DMS 273 treated with DMSO at 0.1 percent for 48 hours (cell line): ENCODE measurements around the gene SYTL2.

Experiments used
- DNase-seq: peaks from one replicate; lab custom pipeline; 2025; lab: John Stamatoyannopoulos, UW

SYTL2 gene

DNA sequence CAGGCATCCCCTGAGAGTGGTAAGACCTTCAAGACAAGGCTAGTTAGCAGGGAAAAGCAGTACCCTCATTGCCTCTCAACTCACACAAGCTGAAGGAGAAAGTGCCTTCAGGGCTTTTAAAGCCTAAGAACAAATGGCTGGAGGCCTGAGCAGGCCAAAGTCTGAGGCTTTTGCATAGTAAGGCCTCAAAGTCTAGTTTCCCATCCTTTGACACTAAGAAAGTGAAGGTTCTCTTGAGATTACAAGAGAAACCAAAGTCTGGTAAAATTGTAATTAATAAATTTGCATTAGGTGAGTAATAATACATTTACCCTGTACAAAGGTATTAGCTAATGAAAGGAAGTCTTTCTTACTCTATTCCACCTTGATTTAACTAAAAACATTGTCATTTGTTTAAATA, 78.0 kb downstream of the SYTL2 start:
- DNase-seq, result no peak

DNA sequence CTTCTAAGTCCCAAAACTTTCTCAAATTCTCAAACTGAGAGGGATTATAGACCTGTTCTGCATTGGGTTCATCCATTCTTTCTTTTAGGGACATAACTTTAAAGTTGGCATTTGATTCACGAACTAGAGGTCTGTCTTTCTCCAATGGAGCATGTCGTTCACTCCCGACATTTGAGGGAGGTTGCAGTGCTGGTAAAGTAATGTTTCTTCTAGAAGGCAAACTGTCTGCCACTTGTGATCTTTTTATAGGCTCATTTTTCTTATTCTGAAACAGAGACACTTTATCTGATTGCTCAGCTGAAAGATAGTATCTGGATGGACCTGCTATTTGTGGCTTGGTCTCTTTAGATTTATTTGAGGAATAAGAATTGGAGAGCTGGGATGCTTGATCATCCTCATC, 84.6 kb downstream of the SYTL2 start:
- DNase-seq, result no peak

DNA sequence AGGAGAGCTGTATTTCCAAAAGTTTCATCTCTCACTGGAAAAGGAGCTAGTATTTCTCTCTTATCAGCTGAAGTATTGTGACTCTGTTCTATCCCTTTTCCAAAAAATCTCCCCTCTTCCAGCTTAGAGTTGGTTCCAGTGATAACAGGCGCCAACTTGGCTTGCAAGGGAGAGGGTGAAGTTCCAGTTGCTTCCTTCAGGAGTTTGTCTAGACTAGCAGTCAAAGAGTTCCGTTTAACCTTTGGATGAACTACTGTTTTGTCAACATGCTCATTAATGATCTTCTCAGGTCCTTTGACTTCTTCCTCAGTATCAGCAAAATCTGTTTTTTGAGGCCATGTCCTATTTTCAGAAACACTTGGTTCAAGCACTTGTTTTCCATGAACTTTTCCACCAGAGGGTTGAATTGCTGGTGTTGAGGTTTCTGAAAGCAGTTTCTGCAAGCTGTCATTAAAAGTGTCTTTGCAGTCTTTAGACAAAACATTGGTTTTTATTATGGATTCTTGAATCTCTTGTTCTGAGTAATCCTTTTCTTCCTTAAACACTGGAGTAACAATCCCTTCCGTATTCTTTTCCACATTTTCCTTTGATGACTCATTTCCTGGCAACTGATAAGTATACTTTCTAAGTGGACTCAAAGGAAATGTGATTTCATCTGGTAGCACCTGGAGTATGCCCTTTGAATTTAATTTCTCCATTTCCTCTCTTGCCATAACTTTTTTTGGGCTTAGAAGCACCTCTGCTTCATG, 85.3 kb downstream of the SYTL2 start:
- no peak for DNase-seq

DNA sequence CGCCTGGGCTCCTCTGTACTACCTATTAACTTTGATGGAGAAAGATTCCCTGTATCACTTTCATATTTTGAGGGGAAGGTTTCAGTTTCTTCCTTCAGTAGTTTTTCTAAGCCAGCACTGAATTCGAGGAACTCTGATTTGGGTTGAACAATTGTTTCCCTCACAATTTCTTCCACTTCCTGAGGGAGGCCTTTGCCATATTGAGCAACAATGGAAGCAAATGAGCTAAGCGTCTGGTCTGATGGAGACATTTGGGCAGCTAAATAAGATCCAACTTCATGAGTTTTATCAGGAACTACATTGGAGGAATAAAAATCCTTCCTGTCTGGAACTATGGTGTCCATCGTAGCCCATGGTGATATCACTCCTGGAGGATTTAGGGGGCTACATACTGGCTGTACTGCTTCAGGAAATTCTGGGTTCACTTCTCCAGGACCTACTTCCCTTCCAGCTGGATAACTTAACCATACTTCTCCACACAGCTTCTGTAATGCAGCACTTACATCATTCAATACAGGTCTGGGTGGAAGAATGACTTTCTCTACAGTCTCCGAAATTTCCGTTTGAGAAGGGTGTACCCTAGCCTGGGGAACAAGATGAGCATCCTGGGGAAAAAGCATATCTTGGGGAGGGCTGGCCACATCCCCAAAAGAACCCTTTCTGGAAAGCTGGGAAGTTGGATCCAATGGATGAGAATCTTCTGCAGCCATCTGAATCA, 86.0 kb downstream of the SYTL2 start:
- DNase-seq, result no peak

DNA sequence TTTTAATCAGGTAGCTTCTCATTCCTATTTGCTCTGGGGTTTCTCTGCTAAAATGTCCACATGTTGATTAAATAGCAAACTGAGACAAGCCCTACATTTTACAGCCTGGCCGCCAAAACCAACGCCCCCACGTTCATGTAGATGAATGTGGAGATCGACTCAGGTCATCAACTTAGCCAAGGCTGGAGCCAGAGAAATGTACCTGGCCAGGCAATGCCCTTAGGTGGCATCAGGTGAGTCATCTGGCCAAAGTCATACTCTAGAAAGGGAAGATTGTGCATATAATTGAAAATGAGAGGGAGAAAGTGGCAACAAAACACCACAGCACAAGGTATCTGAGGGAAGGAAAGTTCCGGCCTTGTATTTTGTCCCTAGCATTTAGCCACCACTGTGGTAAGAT, 87.9 kb downstream of the SYTL2 start:
- no peak for DNase-seq

DNA sequence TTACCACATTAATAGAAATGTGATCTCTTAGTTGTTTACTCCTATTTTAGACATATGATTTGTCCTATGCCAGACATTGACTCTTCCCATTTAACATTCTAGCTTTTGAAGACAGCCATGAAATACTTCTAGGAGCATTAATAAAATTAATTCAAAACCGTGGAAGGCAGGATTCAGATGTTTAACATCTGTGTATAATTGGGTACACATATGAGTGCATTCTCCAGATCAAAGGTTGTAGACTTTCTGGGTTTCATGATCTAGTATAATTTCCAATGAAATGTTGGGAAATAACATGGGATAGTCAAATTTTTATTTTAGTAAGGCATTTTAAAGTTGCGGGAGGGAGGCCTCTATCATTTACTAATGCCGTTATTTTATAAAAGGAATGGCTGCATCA, 89.8 kb downstream of the SYTL2 start:
- DNase-seq, result no peak

DNA sequence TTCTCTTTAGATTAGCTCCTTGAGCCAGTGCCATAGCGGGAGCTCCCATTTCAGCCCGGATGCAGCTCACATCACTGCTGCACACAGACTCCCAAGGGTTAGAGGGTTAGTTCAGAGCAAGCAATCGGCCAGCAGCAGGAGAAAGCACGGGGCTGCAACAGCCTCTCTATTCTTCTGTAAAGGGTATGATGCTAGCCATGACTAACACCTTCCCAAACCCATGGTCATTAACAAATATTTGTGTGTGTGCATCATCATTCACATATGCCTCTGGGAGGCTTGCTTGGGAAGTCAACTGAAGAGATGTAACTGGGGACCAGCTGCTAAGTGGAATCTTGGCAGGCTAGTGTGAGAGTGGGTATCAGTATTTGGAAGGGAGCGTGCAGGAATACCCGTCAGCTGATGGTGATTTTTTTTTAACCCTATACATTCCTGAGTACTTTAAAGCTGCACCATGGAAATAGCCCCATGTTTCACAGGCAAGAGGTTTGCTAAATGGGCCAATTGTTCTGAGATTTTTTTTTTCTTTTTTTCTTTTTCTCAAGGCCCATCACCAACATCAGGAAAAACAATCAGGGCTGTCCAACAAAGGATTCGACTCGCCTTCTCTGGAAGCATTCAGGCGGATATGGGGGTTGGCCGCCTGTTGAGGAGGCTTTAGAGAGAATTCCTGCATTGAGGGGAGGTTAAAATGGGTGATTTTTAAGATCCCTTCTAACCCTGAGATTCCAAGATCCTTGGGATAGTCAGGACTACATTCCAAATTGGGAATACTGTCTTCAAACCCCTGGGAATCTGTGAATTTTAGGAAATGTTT, 91.7 kb downstream of the SYTL2 start:
- DNase-seq, result peak; percentile 46

DNA sequence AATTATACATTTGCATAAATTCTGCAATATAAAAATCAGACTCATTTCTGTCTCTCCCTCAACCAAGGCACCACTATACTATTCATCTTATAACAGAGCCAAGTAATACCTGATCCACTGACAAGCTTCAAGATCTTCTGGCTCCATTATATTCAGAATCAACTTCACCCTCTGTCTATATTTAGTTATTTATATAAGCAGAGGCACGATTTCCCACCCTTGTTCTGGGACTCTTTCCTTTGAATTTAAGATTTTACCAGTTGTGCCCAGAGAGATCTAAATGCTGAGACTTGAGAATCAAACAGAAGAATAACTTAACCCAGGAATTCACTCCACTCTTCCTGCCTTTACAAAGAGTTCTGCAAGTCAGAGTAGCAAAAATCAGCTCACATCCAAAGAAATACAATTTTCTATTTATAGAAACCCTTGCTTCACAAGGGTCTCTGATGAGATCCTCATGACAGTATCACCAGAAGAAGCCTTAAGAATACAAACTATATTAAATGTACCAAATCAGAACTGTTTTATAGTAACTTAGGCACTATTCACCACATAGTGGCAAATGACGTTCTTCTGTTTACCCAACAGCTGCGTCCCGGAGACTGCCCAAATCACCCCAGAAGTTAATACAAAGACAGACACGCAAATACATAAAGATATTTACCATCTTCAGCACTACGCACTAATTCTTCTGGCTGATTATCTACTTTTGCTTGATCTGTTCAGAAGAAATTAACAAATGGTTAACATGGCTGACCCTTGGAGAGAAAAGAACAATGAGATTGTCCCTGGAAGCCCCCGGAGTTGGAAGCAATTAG, 92.6 kb downstream of the SYTL2 start:
- no peak for DNase-seq

DNA sequence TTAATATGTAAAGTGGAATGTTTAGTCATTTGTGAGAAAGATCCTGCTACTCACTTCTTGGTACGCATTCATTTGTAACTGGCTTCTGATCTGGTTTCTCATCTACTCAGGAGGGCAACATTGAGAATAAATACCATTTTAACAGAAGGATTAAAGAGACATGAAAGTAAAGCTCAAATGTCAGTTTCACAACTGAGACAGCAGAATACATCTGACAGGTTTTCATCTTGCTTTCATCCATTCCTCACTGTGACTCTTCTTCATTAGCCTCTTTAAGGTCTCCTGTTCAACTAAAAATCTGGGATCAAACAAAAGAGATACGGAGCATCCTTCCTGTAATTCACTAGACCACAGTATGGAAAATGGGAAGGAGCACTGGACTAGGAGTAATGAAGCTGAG, 93.5 kb downstream of the SYTL2 start:
- no peak for DNase-seq

DNA sequence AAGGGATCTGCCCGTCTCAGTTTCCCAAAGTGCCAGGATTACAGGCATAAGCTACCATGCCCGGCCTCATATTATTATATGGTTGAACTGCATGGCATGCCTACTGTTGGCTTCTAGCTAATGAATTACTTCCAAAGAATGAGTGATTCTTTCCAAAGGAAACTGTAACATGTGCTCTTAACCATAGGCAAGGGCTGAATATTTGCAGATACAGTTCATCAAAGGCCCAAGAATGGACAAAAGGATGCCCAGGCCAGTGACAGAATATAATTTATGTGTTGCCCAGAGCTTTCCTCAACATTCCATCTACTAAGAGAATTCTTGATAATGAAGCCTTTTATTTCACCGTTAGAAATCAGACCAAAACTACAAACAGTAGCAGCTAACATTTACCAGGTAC, 98.0 kb downstream of the SYTL2 start:
- no peak for DNase-seq

DNA sequence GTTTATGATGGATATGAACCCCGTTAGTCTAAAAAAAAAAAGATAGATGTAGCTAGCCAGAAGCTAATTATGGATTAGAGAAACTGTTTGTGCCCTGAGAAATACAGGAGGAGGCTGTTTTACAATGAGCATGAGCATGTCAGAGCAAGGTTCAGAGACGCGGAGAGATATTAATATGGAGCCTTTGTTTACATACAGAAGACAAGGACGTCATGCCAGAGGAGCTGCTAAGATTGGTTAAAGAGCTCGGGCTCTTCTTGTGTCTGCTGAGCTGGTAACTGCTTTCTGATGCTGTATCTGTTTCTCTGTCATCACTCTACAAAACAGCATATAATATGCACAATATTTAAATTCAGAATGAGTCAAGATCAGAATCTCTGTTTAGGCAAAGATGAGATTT, 100.0 kb downstream of the SYTL2 start:
- DNase-seq, result no peak

DNA sequence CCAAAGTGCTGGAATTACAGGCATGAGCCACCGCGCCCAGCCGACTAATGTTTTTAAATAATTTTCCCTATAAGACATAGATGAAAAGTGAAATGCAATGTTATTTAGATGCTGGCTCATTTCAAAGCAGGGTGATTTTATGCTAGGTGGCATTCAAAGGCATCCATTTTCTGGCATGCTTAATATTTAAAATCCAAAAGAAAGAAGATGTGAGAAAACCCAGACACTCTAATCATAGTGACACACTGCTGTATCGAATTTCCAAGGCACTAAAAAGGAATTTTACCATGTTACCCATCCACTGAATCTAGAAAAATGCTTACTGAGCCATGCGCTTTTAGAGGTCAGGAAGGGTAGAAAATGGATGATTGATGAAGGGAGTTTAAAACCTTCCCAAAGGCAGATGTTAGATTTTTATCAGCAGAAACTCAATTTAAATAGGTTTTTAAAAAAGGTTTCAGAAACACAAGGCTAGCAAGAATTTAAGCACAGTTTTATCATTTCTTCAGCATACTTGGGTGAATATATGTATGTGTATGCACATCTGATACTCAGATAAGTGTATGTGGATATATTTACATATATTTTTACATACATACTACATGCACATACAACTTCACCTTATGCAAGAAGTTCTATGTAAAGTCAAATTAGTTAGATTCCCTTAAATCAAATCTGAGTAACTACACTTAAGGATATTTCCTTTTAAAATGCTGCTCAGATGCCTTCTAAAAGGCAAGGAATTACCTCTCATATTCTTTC, 100.8 kb downstream of the SYTL2 start:
- DNase-seq, result no peak

DNA sequence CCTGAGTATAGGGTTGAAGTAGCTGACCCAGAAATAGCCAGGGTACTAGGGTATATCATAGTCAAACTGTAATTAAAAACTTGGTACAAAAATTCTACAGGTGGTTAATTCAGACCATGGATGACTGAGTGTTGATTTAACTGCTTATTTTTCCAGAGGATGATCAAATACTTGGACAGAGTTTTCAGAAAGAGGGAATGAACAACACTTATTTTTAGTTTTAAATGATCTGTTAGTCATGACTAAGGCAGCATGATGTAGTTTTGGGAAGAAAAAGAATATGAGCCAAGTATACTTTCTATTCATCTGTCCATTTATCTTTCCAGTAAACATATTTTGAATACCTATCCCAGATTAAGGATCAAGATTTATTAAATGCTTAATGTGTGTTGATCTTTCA, 105.1 kb downstream of the SYTL2 start:
- DNase-seq, result no peak

DNA sequence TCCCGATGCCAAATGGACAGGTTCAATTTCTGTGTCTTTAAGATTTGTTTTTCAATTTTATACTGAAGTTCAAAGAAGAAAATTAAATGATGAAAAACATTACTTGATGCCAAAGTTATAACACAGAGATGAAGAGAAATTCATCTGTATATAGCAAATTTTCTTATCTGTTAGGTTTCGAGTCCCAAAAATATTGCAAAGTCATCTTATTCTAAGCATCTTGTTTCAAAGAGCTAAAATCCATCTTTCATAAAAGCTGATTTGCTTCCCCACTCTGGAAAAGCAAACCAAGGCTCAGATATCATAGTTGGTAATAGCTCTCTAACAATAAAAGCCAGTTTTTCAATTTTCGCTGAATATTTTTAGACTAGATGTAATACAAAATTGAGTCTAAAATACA, 106.0 kb downstream of the SYTL2 start:
- DNase-seq, result no peak

DNA sequence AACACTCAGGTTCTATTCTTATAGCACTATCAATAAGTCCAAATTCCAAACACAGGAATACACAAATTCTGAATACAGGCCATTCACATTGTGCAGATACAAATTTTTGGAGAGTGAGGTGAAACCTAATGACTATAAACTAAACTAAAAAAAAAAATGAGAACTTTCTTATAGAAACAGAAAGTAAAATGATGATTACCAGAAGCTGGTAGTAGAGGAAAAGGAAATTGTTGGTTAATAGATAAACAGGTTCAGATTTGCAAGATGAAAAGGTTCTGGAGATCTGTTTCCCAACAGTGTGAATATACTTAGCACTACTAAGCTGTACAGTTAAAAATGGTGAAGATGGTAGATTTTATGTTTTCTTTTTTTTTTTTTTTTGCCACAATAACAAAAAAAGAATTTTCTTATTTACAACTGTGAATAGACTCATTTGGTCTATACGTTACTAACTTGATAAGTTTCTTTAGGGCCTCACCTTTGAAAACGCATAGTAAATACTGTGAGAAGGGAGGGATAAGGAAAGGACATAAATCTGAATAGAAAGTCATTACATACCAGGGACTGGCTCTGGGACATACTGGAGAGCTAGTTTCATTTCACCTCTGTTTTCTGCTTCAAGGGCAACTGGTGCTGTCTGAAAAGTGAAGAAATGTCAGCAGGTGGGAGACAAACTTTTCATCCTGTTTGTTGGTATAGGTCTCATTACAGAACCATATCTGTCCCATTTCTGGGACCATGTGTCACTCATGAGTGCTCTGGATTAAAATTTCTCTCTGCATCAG, 110.8 kb downstream of the SYTL2 start:
- no peak for DNase-seq

DNA sequence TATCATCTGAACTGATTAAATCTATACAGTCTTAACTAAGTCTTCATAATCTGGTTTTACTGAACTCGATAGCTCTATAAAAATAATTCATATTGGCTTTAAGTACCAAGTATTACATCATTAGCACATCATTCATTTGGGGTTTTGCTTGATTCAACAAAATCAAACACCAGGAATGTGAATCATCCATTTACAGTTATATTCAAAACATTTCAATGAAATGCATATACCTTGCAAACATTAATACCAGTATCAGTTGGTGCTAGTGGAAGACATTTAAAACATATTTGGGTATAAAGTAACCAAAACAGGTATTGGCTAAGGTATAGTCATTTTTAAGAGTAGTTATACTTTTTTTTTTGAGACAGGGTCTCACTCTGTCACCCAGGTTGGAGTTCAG, 112.7 kb downstream of the SYTL2 start:
- DNase-seq, result no peak

DNA sequence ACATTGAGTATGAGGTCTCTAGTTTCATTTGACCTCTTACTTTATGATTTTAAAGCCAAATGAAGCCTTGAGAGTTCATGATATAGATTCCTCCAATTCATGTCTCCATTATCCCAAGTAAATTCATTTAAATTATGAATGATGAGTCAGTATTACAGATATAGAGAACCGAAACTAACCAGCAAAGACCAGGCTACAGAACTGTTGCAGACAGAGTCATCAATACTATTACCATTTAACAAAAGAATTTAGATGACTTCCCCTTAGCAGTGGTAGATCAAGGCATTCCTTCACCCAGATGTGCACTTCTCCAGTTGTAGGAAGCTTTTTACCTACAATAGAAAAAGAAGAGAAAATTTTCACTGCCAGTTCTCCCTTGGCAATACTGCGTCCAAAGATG, 113.2 kb downstream of the SYTL2 start:
- DNase-seq, result no peak

DNA sequence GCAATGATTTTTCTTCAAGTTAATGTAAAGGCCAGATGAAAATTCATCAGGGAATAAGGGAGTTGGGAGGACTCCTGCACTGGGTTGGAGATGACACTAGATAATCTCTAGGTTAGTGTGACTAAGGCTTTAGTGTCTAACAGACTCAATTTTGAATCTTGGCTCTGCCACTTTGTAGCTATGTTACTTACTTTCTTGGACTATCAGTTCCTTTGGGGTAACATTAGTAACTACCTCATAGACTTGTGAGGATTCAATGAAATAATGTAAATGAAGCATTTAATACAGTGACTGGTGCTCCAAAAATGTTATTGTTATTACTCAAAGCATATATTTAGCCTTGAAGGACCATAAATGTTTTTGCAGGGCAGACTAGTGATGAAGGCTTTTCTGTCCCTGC, 115.4 kb downstream of the SYTL2 start:
- DNase-seq, result no peak

DNA sequence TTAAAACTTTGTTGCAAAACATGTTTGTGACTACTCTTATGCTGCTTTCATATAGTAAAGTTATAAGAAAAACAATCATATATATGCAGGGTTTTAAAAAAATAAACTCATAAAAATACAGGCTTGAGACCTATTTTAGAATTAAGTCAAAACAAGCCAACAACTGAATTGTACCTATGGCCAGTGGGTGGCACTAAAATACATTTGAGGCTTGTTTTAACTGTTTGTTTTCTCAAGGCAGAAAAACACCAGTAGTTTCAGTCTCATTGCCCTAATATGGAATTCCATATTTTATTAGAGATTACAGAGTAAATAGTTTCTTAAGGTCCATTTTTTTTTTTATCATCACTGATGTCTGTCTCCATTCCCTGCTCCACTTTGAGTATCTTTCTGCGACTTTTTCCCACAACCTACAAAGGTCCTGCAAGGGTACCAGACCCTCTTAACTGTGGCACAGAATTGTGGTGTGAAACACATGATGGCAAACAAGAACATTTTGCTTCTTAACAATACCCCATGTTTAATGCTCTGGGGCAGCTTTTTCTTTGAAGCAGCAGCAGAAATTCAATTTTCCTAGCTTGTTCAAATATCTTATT, 116.5 kb downstream of the SYTL2 start:
- DNase-seq, result no peak

DNA sequence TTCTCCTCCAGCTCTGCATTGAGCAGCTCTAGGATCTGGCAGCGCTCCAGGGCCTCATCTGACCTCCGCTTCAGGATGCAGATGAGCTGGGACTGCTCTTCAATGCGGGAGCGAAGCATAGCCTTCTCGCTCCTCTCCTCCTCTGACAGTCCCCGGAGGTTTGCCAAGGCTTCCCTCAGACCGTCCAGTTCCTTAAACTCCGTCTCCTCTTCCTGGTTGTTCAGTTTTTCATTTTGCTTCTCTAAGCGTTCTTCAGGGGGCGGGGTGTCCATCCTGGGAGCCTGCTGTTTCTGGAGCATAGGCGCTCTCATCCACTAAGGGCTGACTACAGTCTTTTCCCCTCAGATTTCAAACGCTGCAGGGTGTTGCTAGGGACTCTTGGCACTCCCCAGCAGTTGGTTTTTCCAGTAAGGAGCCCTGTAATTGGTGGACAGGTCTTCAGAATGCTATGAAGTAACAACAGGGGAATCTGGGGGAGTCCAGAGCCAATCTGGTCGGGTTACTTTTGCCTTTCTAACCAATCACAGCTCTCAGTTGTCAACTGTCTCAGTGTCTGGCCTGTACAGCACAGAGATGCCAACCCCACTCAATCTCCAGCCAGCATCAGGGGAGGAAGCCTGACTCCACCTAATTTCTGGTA, 125.0 kb downstream of the SYTL2 start, which contains the start of gene CCDC89:
TSS of gene CCDC89 (minus strand) at position 376 of the 640 bp plus-strand sequence. CDS start at position 311, 65 bp downstream.
- peak; percentile 95 for DNase-seq
